Stimulated activated CD4-positive, alpha-beta T cell treated with anti-CD3 and anti-CD28 coated beads, TNF-alpha, amount 100 ng/mL, for 4 hours (primary cell): ENCODE measurements around the gene SPOPL.
"Not testable (repeated sequence)": the region's sequence is repeated elsewhere in the genome, so short reads cannot be mapped to it uniquely, and the experiment has no call there.

ENCODE experiments used
- DNase-seq, 3 experiments: peaks; one replicate each; pipeline ENCODE4 v3.0.0-alpha.2; 2020; ENCODE audit warnings: low read depth in 3 of 3

Gene SPOPL

DNA sequence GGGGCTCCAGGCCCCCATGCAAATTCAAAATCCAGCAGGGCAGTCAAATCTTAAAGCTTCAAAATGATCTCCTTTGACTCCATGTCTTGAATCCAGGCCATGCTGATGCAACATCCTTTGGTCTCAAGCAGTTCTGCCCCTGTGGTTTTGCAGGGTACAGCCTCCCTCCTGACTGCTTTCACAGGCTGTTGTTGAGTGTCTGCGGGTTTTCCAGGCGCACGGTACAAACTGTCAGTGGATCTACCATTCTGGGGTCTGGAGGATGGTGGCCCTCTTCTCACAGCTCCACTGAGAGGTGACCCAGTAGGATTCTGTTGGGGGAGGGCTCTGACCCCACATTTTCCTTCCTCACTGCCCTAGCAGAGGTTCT lies 22.1 kb downstream of the SPOPL start:
- DNase-seq, result not testable (repeated sequence)

DNA sequence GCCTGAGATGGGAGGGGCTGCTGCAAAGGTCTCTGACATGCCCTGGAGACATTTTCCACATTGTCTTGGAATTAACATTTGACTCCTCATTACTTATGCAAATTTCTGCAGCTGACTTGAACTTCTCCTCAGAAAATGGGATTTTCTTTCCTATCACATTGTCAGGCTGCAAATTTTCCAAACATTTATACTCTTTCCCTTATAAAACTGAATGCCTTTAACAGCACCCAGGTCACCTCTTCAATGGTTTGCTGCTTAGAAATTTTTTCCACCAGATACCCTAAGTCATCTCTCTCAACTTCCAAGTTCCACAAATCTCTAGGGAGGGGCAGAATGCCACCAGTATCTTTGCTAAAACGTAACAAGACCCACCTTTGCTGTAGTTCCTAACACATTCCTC lies 22.8 kb downstream of the SPOPL start:
- DNase-seq, result not testable (repeated sequence)

GRCh38 chr2:138531913-138532312 lies 30.3 kb downstream of the SPOPL start:
- no peak for DNase-seq

GRCh38 chr2:138534791-138535190 lies 33.2 kb downstream of the SPOPL start:
- DNase-seq, result no peak

GRCh38 chr2:138536302-138536701 lies 34.7 kb downstream of the SPOPL start:
- no peak for DNase-seq

DNA sequence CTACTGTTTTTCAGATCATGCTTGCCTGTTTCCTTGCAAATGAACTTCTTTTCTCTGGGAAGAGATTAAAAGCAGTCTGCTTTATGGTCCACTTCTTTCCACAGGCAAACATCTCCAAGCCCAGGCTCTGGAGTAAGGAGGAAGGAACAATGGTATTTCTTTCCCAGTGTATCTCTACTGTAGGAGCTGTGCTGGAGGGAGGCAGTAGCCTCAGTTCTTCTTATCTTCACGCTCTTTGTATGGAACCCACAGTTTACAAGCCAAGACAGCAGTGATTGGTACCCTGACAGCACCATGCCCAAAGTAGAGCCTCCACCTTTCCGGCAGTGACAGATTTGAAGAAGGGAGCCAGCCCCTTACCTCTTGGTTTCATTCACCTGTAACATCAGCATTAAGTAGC lies 35.2 kb downstream of the SPOPL start:
- no peak for DNase-seq

GRCh38 chr2:138537170-138537915 lies 35.8 kb downstream of the SPOPL start:
- no peak for DNase-seq

- not testable (repeated sequence) for DNase-seq
Measured at GRCh38 chr2:138544206-138544605, 42.6 kb downstream of the SPOPL start.

DNA sequence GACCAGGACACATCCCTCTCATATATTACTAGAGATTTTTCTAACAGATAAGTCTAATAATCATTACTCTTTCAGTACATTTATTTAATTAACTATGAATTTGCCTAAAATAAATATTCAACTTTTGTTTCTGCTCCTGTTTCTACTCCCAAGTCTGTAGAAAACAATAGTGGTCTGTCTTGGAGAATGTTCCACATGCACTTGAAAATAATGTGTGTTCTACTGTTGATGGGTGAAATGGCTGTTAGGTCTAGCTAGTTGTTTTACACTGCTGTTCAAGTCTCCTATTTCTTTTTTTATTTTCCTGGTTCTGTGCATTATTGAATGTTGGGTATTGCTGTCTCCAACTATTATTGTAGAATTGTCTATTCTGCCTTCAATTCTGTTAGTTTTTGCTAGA lies 47.2 kb downstream of the SPOPL start:
- DNase-seq, result no peak

DNA sequence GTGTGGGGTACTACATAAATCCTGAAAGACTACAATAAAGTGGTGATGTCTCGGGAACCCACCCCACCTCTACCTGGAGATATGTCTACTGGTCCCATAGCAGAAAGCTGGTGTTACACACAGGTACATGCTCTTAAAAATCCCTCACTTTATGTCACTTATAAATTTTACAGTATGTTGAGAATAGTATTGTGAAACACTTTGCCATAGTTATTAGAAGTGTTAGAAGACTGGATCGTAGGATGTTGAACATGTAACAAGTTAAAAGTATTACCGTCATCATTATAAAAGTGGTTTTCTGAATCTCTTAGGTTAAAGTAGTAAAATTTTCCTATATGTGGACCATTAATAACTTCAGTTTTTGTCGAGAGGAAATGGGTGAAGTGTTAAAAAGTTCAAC lies 48.6 kb downstream of the SPOPL start:
- no peak for DNase-seq

DNA sequence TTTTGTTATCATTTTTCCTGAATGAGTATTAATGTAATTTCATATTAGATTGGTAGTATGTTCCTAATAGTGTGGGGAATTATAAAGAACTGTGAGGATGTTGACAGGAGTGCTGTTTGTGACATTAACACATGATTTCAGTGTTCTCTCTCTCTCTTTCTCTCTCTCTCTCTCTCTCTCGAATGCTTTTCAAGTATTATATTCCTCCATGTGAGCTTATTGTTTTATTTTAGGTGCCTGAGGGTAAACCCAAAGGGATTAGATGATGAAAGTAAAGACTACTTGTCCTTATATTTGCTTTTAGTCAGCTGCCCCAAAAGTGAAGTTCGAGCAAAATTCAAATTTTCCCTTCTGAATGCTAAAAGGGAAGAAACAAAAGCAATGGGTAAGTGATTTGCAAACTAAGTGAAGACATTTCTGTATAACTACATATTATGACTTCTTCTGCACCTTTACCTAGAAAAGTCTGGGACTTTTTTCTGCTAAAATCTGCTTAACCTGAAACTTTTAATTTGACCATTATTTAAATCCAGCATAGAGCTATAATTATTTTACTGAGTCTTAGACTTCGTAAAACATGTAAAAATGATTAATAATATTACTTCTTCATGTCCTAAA lies 49.2 kb downstream of the SPOPL start:
- no peak for DNase-seq

GRCh38 chr2:138554123-138554522 lies 52.6 kb downstream of the SPOPL start:
- no peak for DNase-seq

GRCh38 chr2:138559641-138560040 lies 58.1 kb downstream of the SPOPL start:
- DNase-seq, result no peak

DNA sequence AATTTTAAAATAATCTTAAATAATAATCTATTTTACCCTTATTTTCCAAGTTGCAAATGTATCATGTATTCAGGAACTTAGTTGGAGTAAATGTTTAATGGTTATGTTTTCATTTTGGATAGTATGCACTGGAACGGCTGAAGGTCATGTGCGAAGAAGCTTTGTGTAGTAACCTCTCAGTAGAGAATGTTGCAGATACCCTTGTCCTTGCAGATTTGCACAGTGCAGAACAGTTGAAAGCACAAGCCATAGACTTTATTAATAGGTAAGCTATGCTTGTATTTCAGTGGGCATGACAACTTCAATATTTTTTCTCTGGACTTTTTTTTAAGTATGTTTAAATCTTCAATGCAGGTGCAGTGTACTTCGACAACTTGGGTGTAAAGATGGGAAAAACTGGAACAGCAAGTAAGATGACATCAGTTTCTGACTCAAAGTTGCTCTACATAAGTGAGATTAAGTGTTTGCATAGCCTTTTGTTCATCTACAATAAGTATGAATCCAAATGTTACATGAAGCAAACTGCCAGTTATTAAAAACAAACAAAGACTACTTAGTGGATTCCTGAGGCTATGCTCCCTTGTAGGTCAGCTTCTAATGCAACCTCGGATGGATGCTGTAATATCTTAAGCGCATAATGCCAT lies 63.1 kb downstream of the SPOPL start:
- no peak for DNase-seq

GRCh38 chr2:138565230-138565598 lies 63.6 kb downstream of the SPOPL start:
- no peak for DNase-seq

- DNase-seq, result no peak
Measured at GRCh38 chr2:138572318-138572717, 70.7 kb downstream of the SPOPL start.

GRCh38 chr2:138577066-138577465 lies 75.5 kb downstream of the SPOPL start:
- DNase-seq, result no peak

DNA sequence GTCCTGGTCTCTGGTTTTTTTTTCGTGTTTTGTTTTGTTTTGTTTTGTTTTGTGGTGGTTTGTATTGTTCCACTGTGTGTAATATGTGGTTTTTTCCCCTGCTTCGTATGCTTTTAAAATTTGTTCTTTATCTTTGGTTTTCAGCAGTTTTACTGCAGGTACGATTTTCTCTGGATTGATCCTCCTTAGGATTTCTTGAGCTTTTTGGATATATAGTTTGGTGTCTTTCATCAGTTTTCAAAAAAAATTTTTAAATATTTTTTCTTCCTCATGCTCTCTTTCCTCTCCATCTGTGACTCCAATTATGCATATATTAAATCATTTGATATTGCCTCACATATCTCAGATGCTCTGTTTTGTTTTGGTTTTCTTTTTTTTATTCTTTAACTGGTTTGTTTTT lies 78.0 kb downstream of the SPOPL start:
- no peak for DNase-seq

DNA sequence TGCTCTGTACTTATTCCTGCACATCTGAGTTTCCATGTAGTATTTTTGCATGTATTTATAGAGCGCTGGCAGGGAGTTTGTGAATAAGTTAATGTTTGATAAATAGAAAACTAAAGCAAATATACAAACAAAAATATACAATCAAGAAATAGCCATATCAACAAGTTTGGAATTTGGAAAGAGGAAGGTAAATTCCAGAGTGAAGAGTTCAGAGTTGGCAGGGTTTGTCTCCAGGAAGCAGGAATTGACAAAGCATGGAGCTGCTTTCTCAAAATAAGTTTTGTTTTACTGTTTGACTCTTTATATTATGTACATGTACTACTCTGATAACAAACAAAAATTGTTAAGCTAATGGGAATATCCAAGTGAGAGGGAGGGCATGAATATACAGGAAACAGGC lies 80.3 kb downstream of the SPOPL start:
- DNase-seq, result no peak

DNA sequence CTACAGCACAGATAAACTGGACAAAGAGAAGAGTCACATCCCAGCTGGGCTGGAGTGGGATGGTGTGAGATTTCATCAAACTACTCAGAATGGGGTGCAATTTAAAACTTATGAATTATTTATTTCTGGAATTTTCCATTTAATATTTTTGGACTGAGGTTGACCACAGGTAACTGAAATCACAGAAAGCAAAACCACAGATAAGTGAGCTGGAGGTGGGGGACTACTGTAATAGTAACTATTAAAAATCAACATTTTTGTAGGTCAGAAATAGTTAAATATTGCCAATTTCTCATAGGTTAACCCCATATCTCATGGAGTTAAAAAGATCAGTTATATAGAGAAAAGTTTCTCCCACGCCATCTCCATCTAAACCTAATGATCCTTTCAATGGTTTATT lies 88.1 kb downstream of the SPOPL start:
- no peak for DNase-seq

- no peak for DNase-seq
Measured at GRCh38 chr2:138596403-138596802, 94.8 kb downstream of the SPOPL start.

DNA sequence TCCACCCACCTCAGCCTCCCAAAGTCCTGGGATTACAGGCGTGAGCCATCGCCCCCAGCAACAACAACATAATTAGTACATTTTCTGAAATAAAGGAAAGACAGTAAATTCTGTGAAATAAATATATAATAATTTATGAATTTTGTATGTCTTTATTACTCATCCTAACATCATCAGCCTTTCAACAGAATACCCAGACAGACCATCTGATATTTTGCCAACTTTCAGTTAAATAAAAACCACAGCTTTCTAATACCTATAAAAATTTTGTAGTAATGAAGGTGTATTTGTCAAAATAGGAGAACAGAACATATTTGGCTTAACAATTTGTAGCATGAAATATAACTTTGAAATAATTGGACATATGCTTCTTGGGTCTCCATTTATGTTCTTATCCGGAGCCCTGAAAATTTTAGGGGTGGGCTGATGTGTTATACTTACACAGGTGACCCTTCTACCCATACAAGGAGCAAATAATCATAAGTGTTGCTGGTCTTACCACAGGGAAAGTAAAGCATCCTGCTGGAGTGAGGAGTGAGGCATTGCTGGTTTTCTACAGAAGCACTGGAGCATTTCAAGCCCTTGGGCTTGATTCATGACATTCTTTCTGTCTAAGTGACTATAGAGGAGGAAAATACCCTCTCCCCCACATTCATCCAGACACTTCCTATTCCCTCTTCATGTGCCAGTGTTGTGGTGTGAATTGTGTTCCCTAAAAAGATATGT lies 99.3 kb downstream of the SPOPL start:
- no peak for DNase-seq
